Superior temporal gyrus (tissue), 1 donor: ENCODE measurements around the gene ACAT2.
"Not testable (repeated sequence)": the region's sequence is repeated elsewhere in the genome, so short reads cannot be mapped to it uniquely, and the experiment has no call there.

Source experiments
- DNase-seq: peaks from one replicate; pipeline ENCODE4 v3.0.0-alpha.2; 2016; ENCODE audit errors: extremely low spot score

Gene ACAT2

DNA sequence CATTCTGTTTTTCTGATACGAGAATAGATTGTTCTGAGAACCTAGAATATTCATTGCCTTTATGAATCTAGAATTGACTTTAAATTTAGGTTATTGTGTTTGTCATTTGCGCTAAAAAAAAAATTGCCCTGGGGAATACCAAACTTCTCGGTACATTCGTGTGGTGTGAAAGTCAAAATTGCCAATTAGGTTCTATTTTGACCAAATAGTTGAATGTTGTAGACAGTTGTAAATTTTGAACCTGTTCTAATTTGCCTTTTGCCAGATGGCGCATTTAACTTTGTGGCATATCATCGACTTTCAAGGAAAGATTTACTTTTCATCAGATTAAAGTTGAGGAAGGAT, 31.5 kb upstream of the ACAT2 start:
- no peak for DNase-seq

DNA sequence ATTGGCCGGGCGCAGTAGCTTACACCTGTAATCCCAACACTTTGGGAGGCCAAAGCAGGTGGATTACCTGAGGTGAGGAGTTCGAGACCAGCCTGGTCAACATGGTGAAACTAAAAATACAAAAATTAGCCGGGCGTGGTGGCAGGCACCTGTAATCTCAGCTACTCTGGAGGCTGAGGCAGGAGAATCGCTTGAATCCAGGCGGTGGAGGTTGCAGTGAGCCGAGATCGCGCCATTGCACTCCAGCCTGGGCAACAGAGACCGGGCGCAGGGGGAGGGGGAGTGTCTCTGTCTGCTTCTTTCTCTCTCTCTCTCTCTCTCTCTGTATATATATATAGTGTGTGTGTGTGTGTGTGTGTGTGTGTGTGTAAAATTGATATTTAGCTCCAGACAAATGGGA, 29.3 kb upstream of the ACAT2 start:
- not testable (repeated sequence) for DNase-seq

DNA sequence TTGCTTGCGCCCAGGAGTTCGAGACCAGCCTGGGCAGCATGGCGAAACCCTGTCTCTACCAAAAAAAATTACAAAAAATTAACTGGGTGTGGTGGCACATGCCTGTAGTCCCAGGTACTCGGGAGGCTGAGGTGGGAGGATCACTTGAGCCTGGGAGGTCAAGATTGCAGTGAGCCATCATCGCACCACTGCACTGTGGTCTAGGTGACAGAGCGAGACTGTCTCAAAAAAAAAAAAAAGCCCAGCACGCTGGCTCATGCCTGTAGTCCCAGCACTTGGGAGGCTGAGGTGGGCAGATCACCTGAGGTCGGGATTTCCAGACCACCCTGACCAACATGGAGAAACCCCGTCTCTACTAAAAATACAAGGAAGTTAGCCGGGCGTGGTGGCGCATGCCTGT, 28.4 kb upstream of the ACAT2 start:
- not testable (repeated sequence) for DNase-seq

DNA sequence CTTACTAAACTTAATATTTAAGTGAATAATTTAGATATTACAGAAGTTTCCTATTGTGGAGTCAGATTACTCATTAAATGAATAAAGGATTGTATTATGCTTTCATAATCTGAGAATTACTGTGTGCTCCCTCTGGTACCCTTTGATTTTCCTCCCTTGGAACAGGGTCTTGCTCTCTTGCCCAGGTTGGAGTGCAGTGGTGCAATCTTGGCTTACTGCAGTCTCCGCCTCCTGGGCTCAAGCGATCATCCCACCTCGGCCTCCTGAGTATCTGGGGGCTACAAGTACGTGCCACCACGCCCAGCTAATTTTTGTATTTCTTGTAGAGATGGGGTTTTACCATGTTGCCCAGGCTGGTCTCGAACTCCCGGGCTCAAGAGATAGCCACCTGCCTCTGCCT, 24.9 kb upstream of the ACAT2 start:
- no peak for DNase-seq

DNA sequence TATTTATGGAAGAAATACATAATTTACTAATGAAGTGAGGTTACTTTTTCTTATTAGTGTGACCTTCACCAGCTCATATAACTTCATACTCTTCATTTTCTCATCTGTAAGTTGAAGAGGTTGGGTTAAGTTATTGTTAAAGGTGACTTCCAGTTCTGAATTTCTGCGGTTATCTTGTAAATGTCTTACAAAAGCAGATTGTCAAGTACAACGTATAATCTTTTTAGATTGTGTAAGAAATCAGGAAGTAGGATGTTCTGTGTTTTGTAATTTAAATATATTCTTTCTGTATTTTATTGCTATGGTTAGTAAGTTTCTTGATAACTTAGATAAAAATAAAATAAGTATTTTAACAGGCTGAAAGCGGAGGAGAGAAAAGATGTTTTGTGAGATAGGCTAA, 22.5 kb upstream of the ACAT2 start:
- no peak for DNase-seq

DNA sequence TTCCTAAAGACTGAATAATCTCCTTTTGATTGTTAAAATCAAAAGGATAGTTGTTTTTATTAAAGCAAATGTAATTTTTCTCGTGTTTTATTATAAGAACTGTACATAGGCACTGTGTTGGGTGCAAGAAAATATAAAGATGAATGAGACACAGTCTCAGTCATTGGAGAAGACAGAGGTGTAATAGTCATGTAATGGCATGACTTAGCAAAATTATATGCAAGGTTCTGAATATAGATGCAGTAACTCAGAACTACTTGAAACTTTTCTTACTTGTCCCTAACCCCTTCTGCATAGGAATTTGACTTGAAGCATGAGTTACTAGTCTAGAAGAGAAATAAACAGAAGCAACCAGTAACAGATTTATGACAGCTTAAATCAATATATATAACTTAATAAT, 19.7 kb upstream of the ACAT2 start:
- DNase-seq = no peak

DNA sequence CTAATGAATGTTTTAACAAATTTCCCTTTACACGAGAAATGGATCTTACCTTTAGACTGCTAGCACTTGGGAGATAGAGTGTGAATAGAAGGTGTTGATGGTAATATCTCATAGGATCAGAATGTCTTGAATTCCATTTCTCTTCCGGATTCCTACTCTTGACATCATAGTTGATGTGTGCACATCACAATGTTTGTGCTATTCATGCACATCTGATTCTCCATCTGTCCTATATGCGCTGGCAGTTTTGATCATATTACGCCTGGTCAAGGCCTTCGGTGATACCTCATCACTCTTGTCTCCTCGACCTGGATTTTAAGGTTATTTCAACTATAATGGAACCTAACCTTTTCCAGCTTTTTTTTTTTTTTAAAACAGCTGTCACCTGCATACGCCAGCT, 16.8 kb upstream of the ACAT2 start:
- no peak for DNase-seq

DNA sequence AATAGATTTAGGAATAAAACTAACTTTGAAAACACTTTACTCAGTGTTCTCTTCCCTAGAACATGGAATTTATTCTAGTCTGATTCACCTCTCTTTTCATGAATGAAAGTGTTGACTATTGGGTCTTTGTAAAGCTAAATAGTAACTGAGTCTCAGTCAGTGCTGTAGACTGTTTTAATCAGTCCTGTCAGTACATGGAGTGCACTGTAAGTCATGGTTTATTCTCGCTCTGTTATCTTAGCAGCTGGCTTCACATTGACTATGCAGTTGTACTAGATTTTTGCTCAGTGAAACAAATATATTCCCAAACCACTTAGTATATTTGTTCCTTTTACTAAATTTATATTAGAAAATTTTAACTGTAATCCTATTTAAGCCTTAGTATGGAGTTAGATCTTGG, 15.1 kb upstream of the ACAT2 start:
- no peak for DNase-seq

DNA sequence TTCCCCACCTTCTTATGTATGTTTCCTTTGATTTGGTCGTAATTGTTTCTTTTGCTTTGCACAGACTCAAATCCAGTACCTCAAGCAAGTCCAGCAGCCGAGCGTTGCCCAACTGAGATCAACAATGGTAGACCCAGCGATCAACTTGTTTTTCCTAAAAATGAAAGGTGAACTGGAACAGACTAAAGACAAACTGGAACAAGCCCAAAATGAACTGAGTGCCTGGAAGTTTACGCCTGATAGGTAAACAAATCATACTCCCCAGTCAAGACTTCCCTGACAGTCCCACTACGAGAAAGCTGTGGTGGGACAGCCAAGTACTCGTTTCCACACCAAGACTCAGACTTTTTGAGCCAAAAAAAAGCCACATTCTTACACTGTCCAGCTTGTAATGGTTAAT, 13.7 kb upstream of the ACAT2 start:
- not testable (repeated sequence) for DNase-seq

DNA sequence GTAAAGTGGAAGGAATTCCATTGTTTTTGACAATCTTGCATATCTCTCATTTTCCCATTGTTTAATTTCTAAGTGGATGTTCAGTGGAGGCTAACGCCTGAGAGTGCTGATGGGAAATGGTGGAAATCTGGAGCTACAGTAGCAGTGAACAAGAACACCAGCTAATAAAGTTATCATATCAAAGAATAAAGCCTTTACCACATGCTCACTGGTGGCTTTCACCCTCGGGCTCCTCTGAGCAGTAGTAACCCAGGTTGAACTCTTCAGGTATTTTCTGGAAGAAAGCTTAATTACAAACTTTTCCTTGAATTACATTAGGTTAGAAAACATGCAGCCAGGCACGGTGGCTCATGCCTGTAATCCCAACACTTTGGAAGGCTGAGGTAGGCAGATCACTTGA, 10.4 kb upstream of the ACAT2 start:
- DNase-seq = no peak

DNA sequence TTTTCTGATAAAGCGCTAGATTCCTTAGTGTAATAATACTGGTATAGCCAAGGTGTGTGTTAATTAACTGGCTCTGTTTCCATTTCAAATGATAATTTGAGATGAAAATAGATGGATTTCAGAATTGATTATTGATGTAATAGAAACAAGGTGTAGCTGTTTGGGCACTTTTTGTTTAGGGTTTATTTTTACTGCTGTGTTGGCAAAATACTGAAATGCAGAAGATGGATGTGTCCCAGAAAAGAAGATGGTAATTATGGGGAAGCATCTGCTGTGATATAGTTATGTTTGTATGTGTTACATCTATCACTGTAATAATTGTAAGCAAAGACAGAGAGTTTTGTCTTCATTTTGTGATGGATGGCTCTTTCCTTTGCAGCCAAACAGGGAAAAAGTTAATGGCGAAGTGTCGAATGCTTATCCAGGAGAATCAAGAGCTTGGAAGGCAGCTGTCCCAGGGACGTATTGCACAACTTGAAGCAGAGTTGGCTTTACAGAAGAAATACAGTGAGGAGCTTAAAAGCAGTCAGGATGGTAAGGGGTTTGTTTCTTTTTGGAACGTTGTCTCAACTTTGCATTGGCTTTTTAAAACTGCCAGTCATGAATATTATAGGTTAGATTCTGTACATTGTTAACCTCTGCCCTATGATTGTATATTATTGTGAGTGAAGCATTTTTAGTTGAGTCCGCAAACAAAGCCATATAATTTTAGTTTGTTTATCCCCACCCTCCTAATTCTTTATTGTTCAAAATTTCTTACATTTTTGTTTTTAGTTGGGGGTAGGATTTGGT, 8.6 kb upstream of the ACAT2 start:
- DNase-seq = no peak

DNA sequence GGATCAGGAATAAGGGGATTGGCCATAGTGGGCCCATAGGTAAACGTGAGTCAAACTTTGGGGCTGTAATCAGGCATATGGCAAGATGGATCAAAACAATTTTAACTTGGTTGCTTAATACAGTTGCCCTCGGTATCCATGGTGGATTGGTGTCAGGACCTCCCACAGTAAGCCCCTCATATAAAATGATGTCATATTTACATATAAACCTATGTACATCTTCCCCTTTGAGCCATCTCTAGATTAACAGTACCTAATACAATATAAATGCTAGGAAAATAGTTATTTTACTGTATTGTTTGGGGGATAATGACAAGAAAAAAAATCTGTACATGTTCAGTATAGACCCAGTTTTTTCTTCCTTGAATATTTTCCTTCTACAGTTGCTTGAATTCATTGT, 7.4 kb upstream of the ACAT2 start:
- no peak for DNase-seq

DNA sequence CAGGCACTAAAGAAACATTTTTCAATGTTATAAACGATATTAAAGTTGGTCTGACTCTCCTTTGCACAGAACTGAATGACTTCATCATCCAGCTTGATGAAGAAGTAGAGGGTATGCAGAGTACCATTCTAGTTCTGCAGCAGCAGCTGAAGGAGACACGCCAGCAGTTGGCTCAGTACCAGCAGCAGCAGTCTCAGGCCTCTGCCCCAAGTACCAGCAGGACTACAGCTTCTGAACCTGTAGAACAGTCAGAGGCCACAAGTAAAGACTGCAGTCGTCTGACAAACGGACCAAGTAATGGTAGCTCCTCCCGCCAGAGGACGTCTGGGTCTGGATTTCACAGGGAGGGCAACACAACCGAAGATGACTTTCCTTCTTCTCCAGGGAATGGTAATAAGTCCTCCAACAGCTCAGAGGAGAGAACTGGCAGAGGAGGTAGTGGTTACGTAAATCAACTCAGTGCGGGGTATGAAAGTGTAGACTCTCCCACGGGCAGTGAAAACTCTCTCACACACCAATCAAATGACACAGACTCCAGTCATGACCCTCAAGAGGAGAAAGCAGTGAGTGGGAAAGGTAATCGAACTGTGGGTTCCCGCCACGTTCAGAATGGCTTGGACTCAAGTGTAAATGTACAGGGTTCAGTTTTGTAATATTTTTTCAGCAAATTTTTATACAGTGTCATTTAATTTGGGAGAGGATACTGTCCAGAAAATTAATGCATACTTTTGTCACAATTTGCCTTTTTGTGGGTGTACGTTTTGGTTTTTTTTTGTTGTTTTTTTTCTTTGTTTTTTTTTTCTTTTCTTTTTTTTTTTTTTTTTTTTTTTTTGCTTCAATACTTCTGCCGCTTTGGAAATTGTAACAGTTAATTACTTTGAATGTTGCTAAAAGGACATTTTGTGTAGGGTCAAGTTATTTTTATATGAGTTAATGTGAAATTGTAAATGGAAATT, 6.6 kb upstream of the ACAT2 start:
- DNase-seq = peak; percentile 30

DNA sequence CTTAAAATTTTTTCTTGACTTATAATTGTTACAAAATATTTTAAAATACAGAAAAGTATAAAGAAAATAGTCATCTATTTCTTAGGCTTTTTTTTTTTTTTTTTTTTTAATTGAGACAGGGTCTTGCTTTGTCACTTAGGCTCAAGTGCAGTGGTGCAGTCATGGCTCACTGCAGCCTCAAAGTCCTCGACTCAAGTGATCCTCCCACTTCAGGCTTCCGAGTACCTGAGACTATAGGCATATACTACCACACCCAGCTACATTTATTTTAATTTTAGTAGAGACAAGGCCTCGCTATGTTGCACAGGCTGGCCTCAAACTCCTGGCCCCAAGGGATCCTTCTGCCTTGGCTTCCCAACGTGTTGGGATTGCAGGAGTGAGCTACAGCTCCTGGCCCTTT, 5.3 kb upstream of the ACAT2 start:
- DNase-seq = no peak

DNA sequence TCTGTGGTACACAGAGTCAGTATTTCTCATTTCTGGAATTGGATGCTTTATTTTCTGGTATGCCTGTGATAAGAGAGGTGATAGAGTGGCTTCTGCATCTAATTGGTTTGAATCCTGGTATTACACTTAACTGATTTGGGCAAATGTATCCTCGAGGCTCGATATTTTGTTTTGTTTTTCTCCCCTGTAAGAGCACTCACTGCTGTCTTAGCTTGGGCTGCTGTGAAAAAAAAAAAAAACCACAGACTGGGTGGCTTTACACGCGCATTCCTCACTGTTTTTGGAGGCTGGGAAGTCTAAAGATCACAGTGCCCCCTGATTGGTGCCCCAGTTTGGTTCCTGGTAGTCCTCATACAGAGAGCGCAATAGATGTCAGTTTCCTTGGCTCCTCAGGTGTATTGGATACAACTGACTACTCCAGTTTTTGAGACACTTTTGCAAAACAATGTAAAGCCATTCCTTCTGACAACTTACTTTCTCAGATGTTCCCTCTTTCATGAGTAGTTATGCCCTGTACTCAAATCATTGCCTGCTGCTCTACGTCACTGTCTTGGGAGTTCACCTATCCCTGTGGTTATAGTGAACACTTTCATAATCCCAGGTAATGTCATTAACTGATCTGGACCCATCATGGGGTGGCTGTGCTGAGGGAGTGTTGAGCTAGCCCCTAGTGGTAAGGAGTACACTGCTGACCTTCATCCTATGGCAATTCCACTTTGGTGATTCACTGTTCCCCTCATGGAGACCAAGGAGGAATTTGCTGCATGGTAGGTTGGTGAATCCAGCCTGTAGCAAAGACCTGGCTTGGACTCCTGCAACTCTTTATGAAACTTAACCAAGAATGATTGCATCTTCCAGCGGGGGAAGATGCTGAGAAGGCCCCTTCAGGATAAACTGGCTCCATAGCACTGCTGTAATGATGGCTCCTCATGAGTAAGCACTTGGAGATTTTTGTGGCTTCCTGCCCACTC, 3.5 kb upstream of the ACAT2 start:
- DNase-seq = no peak

DNA sequence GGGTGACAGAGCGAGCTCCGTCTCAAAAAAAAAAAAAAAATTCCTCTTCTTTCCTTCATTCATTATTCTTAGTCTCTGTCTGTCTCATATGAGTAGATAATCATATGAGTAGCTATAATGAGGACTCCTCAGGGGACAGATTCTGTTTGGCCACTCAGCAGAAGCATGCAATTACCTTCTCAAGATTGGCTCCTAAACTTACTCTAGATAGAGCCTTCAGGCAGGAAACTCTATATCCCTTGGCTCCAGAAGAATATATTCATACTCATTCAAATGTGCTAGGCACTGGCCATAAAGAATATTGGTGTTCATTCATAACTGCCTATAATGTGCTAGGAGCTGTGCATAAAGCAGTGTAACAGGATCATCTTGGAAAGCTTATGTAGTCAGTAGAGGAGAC, 2.2 kb upstream of the ACAT2 start:
- DNase-seq = no peak

DNA sequence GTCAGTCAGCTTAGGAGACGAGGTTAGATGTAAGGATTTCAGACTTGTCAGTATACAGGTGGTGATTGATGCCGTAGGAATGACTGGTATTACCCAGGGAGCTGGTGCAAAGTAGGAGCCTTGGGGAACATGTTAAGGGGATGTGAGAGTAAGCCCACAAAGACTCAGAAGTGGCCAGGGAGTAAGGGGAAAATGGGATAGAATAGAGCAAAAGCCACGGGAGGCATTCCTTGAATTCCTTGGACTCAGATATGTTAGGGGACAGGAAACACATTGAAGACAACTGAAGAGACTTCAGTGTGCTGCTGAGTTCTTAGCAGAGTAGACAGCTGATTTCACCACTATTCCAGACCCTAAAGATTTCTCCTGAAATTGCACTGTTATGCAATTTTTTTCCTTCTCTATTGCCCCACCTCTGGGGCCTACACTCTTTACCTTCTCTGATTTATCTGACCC, 1.2 kb upstream of the ACAT2 start:
- DNase-seq = no peak

DNA sequence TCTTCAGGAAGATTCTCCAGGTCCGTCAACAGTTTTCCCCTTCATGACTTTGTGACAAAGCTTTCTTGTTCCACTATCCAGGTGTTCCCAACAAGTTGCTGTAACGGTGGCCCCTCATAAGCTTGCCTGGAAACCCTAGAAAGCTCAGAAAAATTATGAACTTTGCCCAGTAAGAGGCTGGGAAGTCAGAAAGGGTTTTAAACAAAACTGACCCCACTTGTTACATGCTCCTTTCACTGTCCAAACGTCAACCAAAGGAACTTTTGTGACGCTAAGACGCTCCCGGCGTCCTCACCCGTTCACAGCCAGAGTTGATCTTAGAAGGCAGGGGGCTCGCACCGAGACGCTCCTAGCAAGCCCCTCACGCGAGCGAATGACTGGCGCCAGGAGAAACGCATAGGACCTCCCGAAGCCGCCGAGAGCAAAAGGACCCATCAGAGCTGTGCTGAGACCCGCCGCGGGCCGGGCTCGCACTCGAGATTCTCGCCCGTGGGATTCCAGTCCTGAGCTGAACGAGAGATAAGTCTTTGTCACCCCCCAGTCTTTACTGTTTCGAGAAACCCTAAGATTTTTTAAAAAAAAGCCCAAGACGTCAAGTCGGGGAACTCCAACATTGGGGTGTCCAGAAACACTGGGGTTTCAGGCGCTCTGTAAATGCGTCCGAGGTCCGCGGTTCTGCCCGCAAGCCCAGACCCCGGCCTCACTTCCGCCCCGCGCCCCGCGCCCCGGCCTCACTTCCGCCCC, 544 bp upstream of the ACAT2 start:
- no peak for DNase-seq

DNA sequence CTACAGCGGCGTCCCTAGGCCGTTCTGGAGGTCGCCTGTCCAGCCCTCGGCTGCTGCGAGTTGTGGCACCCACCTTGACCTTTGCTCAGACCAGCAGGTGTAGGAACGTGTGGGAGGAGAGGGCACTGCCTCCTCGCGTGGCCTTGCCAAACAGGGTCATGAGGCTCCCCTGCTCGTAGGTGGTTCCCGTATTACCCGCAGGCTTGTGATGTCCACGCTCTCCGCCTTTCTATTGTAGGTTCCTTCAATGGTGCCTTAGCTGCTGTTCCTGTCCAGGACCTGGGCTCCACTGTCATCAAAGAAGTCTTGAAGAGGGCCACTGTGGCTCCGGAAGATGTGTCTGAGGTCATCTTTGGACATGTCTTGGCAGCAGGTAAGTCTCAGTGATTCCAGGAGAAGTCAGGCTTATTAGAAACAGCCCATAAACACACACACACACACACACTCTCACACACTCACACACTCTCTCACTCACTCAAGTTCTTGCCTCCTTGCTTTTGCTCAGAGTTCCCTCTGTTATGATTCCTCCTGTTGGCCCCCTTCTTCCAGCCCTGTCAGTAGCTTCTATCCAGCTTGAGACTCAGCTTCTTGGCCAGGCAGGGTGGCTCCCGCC, 942 bp downstream of the ACAT2 start:
- no peak for DNase-seq

DNA sequence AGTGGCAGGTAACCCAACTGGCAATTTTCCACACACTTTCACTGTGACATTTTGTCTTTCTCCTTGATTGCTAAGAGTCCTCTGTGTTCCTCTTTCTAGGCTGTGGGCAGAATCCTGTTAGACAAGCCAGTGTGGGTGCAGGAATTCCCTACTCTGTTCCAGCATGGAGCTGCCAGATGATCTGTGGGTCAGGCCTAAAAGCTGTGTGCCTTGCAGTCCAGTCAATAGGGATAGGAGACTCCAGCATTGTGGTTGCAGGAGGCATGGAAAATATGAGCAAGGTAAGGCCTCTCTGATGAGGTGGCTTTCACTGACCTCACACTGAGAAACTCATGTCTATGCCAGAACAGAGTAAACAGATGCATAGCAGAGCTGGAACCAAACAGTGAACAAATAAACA, 5.1 kb downstream of the ACAT2 start:
- DNase-seq = no peak

DNA sequence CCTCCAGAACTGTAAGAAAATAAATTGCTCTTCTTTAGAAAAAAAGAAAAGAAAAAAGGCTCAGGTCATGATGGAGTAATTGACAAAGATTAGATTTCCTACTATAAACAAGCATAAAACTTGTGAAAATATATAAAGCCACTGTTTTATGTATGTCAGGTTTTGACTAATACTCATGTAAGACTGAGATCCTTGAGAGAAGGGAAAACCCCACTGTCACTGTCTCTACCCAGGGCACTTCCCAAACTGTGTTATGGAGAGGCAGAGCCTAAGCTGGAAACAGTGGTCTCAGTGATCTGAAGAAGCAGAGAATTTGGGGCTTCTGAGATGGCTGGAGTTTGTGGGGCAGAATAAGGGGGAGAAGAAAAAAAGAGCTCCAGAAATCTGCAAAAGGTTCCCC, 7.6 kb downstream of the ACAT2 start:
- no peak for DNase-seq
